Left cardiac atrium (tissue), 4 donors: ENCODE measurements around the gene GSTM5. TPM values are rescaled to one million over a fixed set of nuclear protein-coding genes. Genes with fewer than 3 reads are reported as not detected.
A peak's percentile ranks its signal among the peaks of the same experiment; 100 is the strongest.
"Not testable (repeated sequence)": the region's sequence is repeated elsewhere in the genome, so short reads cannot be mapped to it uniquely, and the experiment has no call there.

Source experiments
- ATAC-seq, 2 donors: fragments of 200-7000 bp; cut with Tn5 transposase; one replicate each; pipeline ENCODE4 v1.9.1; 2020; ENCODE audit warnings: mild to moderate bottlenecking in 2 of 2, moderate library complexity in 2 of 2
- DNase-seq: peaks from one replicate; pipeline ENCODE4 v3.0.0-alpha.2; 2020
- intact Hi-C, 2 donors: fragments of 100-400 bp; cut with DNase I; formaldehyde crosslinking; loops; one replicate each; pipeline versions ENCODE4 v1.14.1 to v1.15.1; 2022 to 2023
- total RNA-seq, 2 donors: library from RNA; stranded (reverse); fragmentation: NEBNext Ultra II Directional; extraction: Animal tissue kit (Norgen Biotek cat#: 25700); gene quantifications; one replicate each; pipeline ENCODE4 v1.2.1, GENCODE V29; 2021
- donor health status: DM: no; HTN: yes; CAD: no.
- donor health status: DM: no; HTN: yes; CAD: no; lungs with severe emphysema.
- donor health status: DM: yes; HTN: yes; CAD: no.
- donor health status: Dilated cardiomyopathy.

Gene GSTM5
- total RNA-seq, 2 donors from 2014 or later = 3.0 to 6.9 TPM

GRCh38 chr1:109722908-109723691 is 11.0 kb downstream of the GSTM5 start:
- ATAC-seq = no peak

GRCh38 chr1:109724933-109725332 is 12.9 kb downstream of the GSTM5 start:
- DNase-seq (no peak), ATAC-seq (no peak)
- intact Hi-C loops = loop anchor here in 1 of 2 donors (5.0 kb wide), 1 partner anchor 58 kb away; the partner anchor contains the start of gene GSTM2

More at GRCh38 chr1:109722908-109723691, 11.0 kb downstream of the GSTM5 start:
- DNase-seq = no peak
- intact Hi-C loops = loop anchor here in 1 of 2 donors (5.0 kb wide), 1 partner anchor 56 kb away; the partner anchor contains the start of gene GSTM2

GRCh38 chr1:109725510-109725909 is 13.5 kb downstream of the GSTM5 start:
- ATAC-seq = no peak
- DNase-seq = no peak
- intact Hi-C loops = no loop called here

- ATAC-seq = no peak
- intact Hi-C loops = no loop called here
- no peak for DNase-seq
Measured at GRCh38 chr1:109726007-109726406, 14.0 kb downstream of the GSTM5 start.

GRCh38 chr1:109726728-109727373 is 14.8 kb downstream of the GSTM5 start:
- intact Hi-C loops = no loop called here
- no peak for DNase-seq
- no peak for ATAC-seq

DNA sequence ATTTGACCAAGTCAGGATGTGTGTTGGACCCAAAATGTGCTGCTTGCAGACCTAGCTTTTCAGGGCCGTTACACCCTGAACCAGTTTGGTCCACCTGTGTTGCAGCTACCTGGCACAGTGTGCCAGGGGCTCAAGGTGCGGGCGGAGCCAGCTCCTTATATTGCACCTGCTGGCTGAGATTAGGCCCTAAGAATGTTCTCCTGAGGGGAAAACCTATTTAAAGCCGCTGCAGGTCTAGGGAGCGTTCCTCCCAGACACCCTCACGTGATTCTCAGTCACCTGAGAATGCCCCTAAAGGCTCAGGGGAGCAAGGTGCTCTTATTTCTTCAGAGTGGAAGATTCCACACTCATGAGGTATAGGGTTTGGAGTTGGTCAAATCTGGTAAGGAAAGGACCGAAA is 16.8 kb downstream of the GSTM5 start:
- no peak for DNase-seq
- no peak for ATAC-seq
- intact Hi-C loops = no loop called here

GRCh38 chr1:109730666-109731065 is 18.6 kb downstream of the GSTM5 start:
- no peak for ATAC-seq
- DNase-seq = no peak
- intact Hi-C loops = no loop called here

GRCh38 chr1:109732390-109732881 is 20.4 kb downstream of the GSTM5 start:
- DNase-seq (no peak), ATAC-seq (no peak)
- intact Hi-C loops = no loop called here

GRCh38 chr1:109733236-109733870 is 21.3 kb downstream of the GSTM5 start:
- no peak for ATAC-seq
- intact Hi-C loops = no loop called here
- DNase-seq = no peak

DNA sequence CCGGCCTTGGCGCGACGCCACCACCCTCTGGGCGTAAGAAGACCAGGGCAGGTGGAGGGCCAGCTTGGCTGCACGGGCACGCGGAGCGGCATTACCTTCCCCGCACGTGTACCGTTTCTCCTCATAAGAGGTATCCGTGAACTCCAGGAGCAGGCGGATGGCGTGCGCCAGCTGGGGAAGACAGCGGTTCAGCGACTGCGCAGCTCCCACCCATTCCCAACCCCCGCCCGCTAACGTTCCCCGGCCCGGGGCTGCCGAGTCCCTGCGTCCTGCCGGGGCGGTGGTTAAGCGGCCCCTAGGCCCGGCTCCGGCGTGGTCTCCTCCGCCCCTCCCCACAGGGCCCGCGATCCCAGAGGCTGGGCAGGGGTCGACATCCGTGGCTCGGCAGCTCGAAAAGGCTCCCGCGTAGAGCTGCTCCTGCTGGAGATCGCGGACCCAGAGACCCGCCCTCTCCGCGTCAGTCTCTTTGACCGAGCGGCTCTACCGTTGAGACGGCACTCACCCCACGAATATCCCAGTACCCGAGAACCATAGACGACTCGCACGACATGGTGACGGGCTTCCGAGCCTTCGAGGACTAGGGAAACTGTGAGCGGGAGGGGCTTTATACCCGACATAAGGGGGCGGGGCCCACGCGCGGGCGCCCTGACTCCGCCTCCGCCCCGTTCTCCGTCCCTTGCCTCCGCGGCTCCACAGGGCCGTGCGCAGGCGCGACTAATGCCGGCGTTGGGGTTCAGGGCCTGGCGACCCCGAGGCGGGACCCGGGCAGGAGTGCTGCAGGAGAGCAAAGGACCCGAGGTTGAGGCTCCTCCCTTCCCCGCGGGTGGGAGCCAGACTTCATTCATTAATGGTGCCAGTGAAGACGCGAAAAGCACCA is 27.9 kb downstream of the GSTM5 start:
- DNase-seq = peak; percentile 83
- peak; percentile 98 to 99 for ATAC-seq
- intact Hi-C loops = no loop called here

- no peak for DNase-seq
- intact Hi-C loops = no loop called here
- ATAC-seq = peak; percentile 6 to 27
Measured at GRCh38 chr1:109740615-109741373, 28.7 kb downstream of the GSTM5 start, which contains the start of gene GSTM3. Gene GSTM3 (minus strand): TSS chr1:109741038. CDS start chr1:109740287, 751 bp downstream.

GRCh38 chr1:109748311-109748710 is 36.3 kb downstream of the GSTM5 start:
- DNase-seq, intact Hi-C loops, ATAC-seq: not testable (repeated sequence)

- ATAC-seq = peak in 1 of 2 donors; percentile 31
- no peak for DNase-seq
- intact Hi-C loops = no loop called here
Measured at GRCh38 chr1:109749221-109749620, 37.2 kb downstream of the GSTM5 start.

GRCh38 chr1:109750241-109750882 is 38.3 kb downstream of the GSTM5 start:
- intact Hi-C loops = no loop called here
- ATAC-seq (no peak), DNase-seq (no peak)

GRCh38 chr1:109750920-109751319 is 38.9 kb downstream of the GSTM5 start:
- ATAC-seq = no peak
- DNase-seq = no peak
- intact Hi-C loops = no loop called here

DNA sequence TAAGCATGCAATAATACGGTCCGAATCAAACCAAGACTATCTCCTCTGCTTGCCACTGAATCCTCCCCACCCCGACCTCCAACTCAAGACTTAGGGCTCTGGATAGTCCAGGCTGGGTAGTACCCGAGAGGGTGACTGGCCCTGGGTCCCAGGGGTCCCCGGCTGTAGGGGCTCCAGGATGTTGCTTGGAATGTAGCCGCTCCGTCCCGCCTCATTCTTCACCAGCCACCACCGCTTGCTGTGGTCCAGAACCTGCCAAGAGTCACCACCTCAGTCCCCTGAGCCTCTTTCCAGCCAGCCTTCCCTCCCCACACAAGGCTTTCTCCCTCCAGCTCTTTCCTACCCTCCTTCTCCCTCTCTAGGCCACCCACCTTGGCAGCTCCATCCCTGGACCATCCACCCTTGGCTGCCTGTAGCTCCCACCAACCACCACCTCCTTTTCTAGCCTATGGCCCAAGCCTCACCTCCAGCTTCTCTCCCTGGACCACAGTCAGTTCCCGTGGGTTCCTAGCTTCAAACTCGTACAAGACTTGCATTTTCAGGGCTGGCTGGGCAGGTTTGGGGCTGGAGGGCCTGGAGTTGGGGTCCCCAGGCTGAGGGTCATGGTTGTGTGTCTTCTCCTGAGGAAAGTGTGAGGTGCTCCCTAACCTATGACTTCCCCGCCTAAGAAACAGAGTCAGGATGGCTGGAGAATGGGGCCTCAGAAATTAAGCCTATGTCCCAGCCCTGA is 39.6 kb downstream of the GSTM5 start:
- ATAC-seq (no peak), DNase-seq (no peak)
- intact Hi-C loops = no loop called here

DNA sequence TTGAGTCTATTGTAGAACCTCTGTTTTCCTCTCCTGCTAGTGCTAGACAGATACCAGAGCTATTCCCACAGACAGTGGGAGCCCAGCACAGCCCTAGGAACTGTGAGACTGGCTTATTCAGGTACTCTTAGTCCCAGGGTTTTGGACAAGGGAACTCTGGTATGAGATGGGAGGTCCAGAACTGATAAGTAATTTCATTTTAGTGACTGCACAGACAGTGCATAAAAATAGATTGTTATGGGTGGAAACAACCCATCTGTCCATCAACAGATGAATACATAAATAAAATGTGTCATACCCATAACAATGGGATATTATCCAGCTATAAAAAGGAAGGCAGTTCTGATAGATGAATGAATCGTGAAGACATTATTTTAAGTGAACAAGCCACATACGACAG is 42.7 kb downstream of the GSTM5 start:
- intact Hi-C loops = no loop called here
- ATAC-seq (peak; percentile 25 to 34), DNase-seq (no peak)
